ENCODE data around the gene AACS. TPM values are rescaled to one million over a fixed set of nuclear protein-coding genes. Genes with fewer than 3 reads are reported as not detected.
A peak's percentile ranks its signal among the peaks of the same experiment; 100 is the strongest.
"Not testable (repeated sequence)": the region's sequence is repeated elsewhere in the genome, so short reads cannot be mapped to it uniquely, and the experiment has no call there.

The AACS gene
- polyA plus RNA-seq, 1 donor = 19.1 TPM

DNA sequence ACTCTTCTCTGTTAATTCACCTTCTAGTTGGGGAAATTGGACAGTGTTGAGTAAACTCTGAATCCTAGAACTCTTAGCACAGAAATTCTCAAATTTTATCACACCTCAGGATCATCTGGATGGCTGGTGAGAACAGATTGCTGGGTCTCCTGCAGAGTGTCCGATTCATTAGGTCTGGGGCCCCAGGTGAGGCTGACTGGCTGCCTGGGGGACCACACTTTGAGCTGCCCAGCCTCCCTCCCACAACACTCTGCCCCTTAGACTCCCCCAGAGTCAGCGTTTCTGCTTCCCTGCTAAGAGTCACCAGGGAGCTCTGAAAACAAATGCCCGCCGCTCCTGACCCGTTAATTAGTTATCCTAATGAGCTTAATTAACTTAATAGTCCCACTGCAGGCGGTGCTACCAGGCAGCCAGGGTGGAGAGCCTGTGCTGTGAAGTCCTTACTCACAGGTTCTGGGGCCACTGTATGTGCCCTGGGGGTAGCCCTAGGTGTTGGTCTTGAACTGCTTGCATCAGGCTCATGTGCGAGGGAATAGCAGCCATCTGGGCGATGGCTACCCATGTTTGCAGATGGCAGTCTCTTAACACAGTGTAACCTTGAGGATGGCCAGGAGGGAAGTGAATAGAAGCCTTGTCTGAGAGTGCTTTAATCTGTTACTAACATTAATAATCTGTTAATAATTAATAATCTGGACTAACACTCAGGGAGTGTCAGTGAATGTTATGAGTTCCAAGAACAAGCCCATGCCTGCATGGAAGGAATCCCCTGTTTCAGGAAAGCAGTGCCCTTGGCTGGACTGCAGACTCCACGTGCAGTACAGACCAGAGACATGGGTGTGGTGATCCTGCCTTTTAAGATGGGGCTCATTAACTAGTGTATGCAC, 35.6 kb downstream of the AACS start:
- Histone ChIP-seq H3K36me3 (ENCODE audit: control insufficient read depth, insufficient read depth, low read length) (peaks cover 16% of the 10 kb centered on the region), H3K27ac (ENCODE audit: low read length) (no peak overlapping the region), H3K4me3 (ENCODE audit: low read length) (no peak overlapping the region), H3K9me3 (ENCODE audit: control insufficient read depth, low read depth, low read length) (no peaks in the 10 kb centered on the region), H3K27me3 (ENCODE audit: control insufficient read depth, insufficient read depth, low read length) (no peaks in the 10 kb centered on the region), H3K4me1 (ENCODE audit: control insufficient read depth, insufficient read depth, low read length) (peaks cover 9% of the 10 kb centered on the region)
- no CpG with 5 or more reads among the region's 9 CpGs for WGBS (ENCODE audit: insufficient coverage, low lambda C conversion rate)
- peak; percentile 34 to 71 for DNase-seq

GRCh38 chr12:125104982-125105381, 39.7 kb downstream of the AACS start:
- WGBS (ENCODE audit: insufficient coverage, low lambda C conversion rate) = no CpG with 5 or more reads among the region's 10 CpGs
- no peak overlapping the region for H3K4me3 ChIP-seq (ENCODE audit: low read length)
- no peaks in the 10 kb centered on the region for H3K9me3 ChIP-seq (ENCODE audit: control insufficient read depth, low read depth, low read length)
- DNase-seq = peak; percentile 35 to 68
- H3K27ac ChIP-seq (ENCODE audit: low read length) = no peak overlapping the region
- H3K4me1 ChIP-seq (ENCODE audit: control insufficient read depth, insufficient read depth, low read length) = peaks cover 9% of the 10 kb centered on the region
- H3K36me3 ChIP-seq (ENCODE audit: control insufficient read depth, insufficient read depth, low read length) = peaks cover 39% of the 10 kb centered on the region
- no peaks in the 10 kb centered on the region for H3K27me3 ChIP-seq (ENCODE audit: control insufficient read depth, insufficient read depth, low read length)

DNA sequence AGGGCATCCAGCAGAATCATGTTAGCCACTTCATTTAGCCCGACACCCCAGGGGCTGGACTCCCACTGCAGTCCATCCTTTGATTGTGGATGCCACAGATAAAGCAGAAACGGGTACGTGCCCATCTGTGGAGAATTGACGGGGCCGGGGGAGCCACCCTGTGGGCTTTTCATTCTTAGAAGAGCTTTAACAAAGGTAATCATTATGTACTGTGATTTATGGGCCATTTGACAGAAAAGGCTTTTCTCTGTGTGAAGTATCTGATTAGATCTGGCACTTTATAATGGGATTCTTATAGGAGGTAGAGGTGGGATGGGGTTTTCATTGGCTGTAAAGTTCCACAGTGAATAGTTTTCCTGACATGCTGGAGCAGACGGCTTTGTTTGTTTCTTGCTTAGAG, 40.4 kb downstream of the AACS start:
- H3K4me3 ChIP-seq (ENCODE audit: low read length) = no peak overlapping the region
- H3K27me3 ChIP-seq (ENCODE audit: control insufficient read depth, insufficient read depth, low read length) = no peaks in the 10 kb centered on the region
- H3K36me3 ChIP-seq (ENCODE audit: control insufficient read depth, insufficient read depth, low read length) = peaks cover 41% of the 10 kb centered on the region
- 60% methylated on average over 1 of the region's 6 CpGs for WGBS (ENCODE audit: insufficient coverage, low lambda C conversion rate)
- H3K27ac ChIP-seq (ENCODE audit: low read length) = no peak overlapping the region
- no peak for DNase-seq
- H3K4me1 ChIP-seq (ENCODE audit: control insufficient read depth, insufficient read depth, low read length) = peaks cover 7% of the 10 kb centered on the region
- H3K9me3 ChIP-seq (ENCODE audit: control insufficient read depth, low read depth, low read length) = no peaks in the 10 kb centered on the region

GRCh38 chr12:125110641-125111360, 45.6 kb downstream of the AACS start:
- Histone ChIP-seq H3K36me3 (ENCODE audit: control insufficient read depth, insufficient read depth, low read length) (peaks cover 48% of the 10 kb centered on the region), H3K4me1 (ENCODE audit: control insufficient read depth, insufficient read depth, low read length) (no peaks in the 10 kb centered on the region), H3K9me3 (ENCODE audit: control insufficient read depth, low read depth, low read length) (no peaks in the 10 kb centered on the region), H3K27ac (ENCODE audit: low read length) (no peak overlapping the region), H3K27me3 (ENCODE audit: control insufficient read depth, insufficient read depth, low read length) (no peaks in the 10 kb centered on the region), H3K4me3 (ENCODE audit: low read length) (no peak overlapping the region)
- no peak for DNase-seq
- WGBS (ENCODE audit: insufficient coverage, low lambda C conversion rate) = 100% methylated on average over 3 of the region's 14 CpGs

DNA sequence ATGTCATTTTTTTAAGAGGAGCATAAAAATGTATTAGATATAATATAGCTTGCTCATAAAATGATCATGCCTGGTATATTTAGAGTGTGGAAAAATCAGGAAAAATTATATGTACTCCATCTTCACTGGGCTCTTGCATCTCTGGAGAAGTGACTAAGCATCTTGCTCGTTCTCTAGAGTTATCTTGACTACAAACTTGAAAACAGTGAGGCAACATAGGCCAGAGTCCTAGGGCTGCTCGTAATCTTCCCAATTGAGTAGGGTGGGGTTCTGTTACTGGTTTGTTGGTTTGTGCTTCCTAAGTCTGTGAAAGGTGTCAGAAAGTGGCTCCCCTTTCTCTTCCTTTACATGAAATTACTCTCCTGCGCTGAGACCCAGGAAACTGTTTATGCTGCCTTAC, 46.2 kb downstream of the AACS start:
- 100% methylated on average over 1 of the region's 3 CpGs for WGBS (ENCODE audit: insufficient coverage, low lambda C conversion rate)
- no peak overlapping the region for H3K27ac ChIP-seq (ENCODE audit: low read length)
- no peaks in the 10 kb centered on the region for H3K27me3 ChIP-seq (ENCODE audit: control insufficient read depth, insufficient read depth, low read length)
- H3K4me3 ChIP-seq (ENCODE audit: low read length) = no peak overlapping the region
- DNase-seq = no peak
- H3K4me1 ChIP-seq (ENCODE audit: control insufficient read depth, insufficient read depth, low read length) = no peaks in the 10 kb centered on the region
- H3K9me3 ChIP-seq (ENCODE audit: control insufficient read depth, low read depth, low read length) = no peaks in the 10 kb centered on the region
- peaks cover 48% of the 10 kb centered on the region for H3K36me3 ChIP-seq (ENCODE audit: control insufficient read depth, insufficient read depth, low read length)

DNA sequence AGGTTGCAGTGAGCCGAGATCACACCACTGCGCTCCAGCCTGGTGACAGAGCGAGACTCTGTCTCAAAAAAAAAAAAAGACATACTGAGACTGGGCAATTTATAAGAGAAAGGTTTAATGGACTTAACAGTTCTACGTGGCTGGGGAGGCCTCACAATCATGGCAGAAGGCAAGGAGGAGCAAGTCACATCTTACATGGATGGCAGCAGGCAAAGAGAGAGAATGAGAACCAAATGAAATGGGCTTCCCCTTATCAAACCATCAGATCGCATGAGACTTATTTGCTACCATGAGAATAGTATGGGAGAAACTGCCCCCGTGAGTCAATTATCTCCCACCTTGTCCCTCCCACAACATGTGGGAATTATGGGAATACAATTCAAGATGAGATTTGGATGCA, 47.4 kb downstream of the AACS start:
- H3K4me1 ChIP-seq (ENCODE audit: control insufficient read depth, insufficient read depth, low read length); H3K27me3 ChIP-seq (ENCODE audit: control insufficient read depth, insufficient read depth, low read length); DNase-seq; H3K4me3 ChIP-seq (ENCODE audit: low read length); H3K27ac ChIP-seq (ENCODE audit: low read length); H3K9me3 ChIP-seq (ENCODE audit: control insufficient read depth, low read depth, low read length): not testable (repeated sequence)
- H3K36me3 ChIP-seq (ENCODE audit: control insufficient read depth, insufficient read depth, low read length) = peaks cover 42% of the 10 kb centered on the region
- no CpG with 5 or more reads among the region's 6 CpGs for WGBS (ENCODE audit: insufficient coverage, low lambda C conversion rate)

- Histone ChIP-seq H3K36me3 (ENCODE audit: control insufficient read depth, insufficient read depth, low read length) (peaks cover 39% of the 10 kb centered on the region), H3K4me1 (ENCODE audit: control insufficient read depth, insufficient read depth, low read length) (no peaks in the 10 kb centered on the region), H3K9me3 (ENCODE audit: control insufficient read depth, low read depth, low read length) (no peaks in the 10 kb centered on the region), H3K4me3 (ENCODE audit: low read length) (no peak overlapping the region), H3K27me3 (ENCODE audit: control insufficient read depth, insufficient read depth, low read length) (no peaks in the 10 kb centered on the region), H3K27ac (ENCODE audit: low read length) (no peak overlapping the region)
- no peak for DNase-seq
- no CpG with 5 or more reads among the region's 8 CpGs for WGBS (ENCODE audit: insufficient coverage, low lambda C conversion rate)
Observed at GRCh38 chr12:125113263-125113662, 48.0 kb downstream of the AACS start.

GRCh38 chr12:125113789-125114188, 48.6 kb downstream of the AACS start:
- WGBS (ENCODE audit: insufficient coverage, low lambda C conversion rate) = no CpG with 5 or more reads among the region's 9 CpGs
- H3K4me3 ChIP-seq (ENCODE audit: low read length) = no peak overlapping the region
- peaks cover 3% of the 10 kb centered on the region for H3K9me3 ChIP-seq (ENCODE audit: control insufficient read depth, low read depth, low read length)
- no peak overlapping the region for H3K27ac ChIP-seq (ENCODE audit: low read length)
- no peaks in the 10 kb centered on the region for H3K27me3 ChIP-seq (ENCODE audit: control insufficient read depth, insufficient read depth, low read length)
- H3K36me3 ChIP-seq (ENCODE audit: control insufficient read depth, insufficient read depth, low read length) = peaks cover 43% of the 10 kb centered on the region
- H3K4me1 ChIP-seq (ENCODE audit: control insufficient read depth, insufficient read depth, low read length) = no peaks in the 10 kb centered on the region
- DNase-seq = no peak

- no peaks in the 10 kb centered on the region for H3K4me1 ChIP-seq (ENCODE audit: control insufficient read depth, insufficient read depth, low read length)
- H3K4me3 ChIP-seq (ENCODE audit: low read length) = no peak overlapping the region
- DNase-seq = no peak
- H3K27me3 ChIP-seq (ENCODE audit: control insufficient read depth, insufficient read depth, low read length) = no peaks in the 10 kb centered on the region
- no peak overlapping the region for H3K27ac ChIP-seq (ENCODE audit: low read length)
- H3K36me3 ChIP-seq (ENCODE audit: control insufficient read depth, insufficient read depth, low read length) = peaks cover 41% of the 10 kb centered on the region
- peaks cover 3% of the 10 kb centered on the region for H3K9me3 ChIP-seq (ENCODE audit: control insufficient read depth, low read depth, low read length)
- 100% methylated on average over 4 of the region's 40 CpGs for WGBS (ENCODE audit: insufficient coverage, low lambda C conversion rate)
Observed at GRCh38 chr12:125114365-125115141, 49.3 kb downstream of the AACS start.

GRCh38 chr12:125120566-125120965, 55.3 kb downstream of the AACS start:
- no CpG with 5 or more reads among the region's 12 CpGs for WGBS (ENCODE audit: insufficient coverage, low lambda C conversion rate)
- DNase-seq = no peak
- H3K36me3 ChIP-seq (ENCODE audit: control insufficient read depth, insufficient read depth, low read length) = peaks cover 22% of the 10 kb centered on the region

More at GRCh38 chr12:125120566-125120965, 55.3 kb downstream of the AACS start:
- no peak overlapping the region for H3K27ac ChIP-seq (ENCODE audit: low read length)
- peaks cover 3% of the 10 kb centered on the region for H3K9me3 ChIP-seq (ENCODE audit: control insufficient read depth, low read depth, low read length)
- no peaks in the 10 kb centered on the region for H3K27me3 ChIP-seq (ENCODE audit: control insufficient read depth, insufficient read depth, low read length)
- peaks cover 8% of the 10 kb centered on the region for H3K4me1 ChIP-seq (ENCODE audit: control insufficient read depth, insufficient read depth, low read length)
- H3K4me3 ChIP-seq (ENCODE audit: low read length) = no peak overlapping the region
